GM21526 (cell line): Measurements from ENCODE around the gene CLEC2D.
"Not testable (repeated sequence)": the region's sequence is repeated elsewhere in the genome, so short reads cannot be mapped to it uniquely, and the experiment has no call there.

ENCODE experiments used
- ATAC-seq: cut with Tn5 transposase; IDR thresholded peaks from one replicate; pipeline ENCODE4 v1.9.1; 2021; ENCODE audit warnings: moderate library complexity; ENCODE audit not compliant: unreplicated experiment, low FRiP score

Gene CLEC2D

GRCh38 chr12:9699269-9699897 is 29.9 kb downstream of the CLEC2D start:
- ATAC-seq = no peak

GRCh38 chr12:9699898-9700605 is 30.5 kb downstream of the CLEC2D start:
- ATAC-seq = no peak

GRCh38 chr12:9700606-9700956 is 31.1 kb downstream of the CLEC2D start:
- ATAC-seq = no peak

GRCh38 chr12:9701380-9702154 is 32.1 kb downstream of the CLEC2D start:
- ATAC-seq = no peak

GRCh38 chr12:9702255-9702654 is 32.7 kb downstream of the CLEC2D start:
- no peak for ATAC-seq

- not testable (repeated sequence) for ATAC-seq
Observed at GRCh38 chr12:9704561-9704960, 35.0 kb downstream of the CLEC2D start.

- no peak for ATAC-seq
Observed at GRCh38 chr12:9706086-9706685, 36.7 kb downstream of the CLEC2D start.

GRCh38 chr12:9707356-9707755 is 37.8 kb downstream of the CLEC2D start:
- ATAC-seq = no peak

- ATAC-seq = peak; percentile 42
Observed at GRCh38 chr12:9707864-9708808, 38.6 kb downstream of the CLEC2D start.

GRCh38 chr12:9708853-9709252 is 39.3 kb downstream of the CLEC2D start:
- no peak for ATAC-seq

GRCh38 chr12:9710584-9711375 is 41.3 kb downstream of the CLEC2D start:
- ATAC-seq = no peak

GRCh38 chr12:9711664-9712063 is 42.2 kb downstream of the CLEC2D start:
- ATAC-seq = no peak

GRCh38 chr12:9713032-9713558 is 43.6 kb downstream of the CLEC2D start:
- ATAC-seq = peak; percentile 48

GRCh38 chr12:9717070-9717925 is 47.8 kb downstream of the CLEC2D start:
- ATAC-seq = no peak

- ATAC-seq = no peak
Observed at GRCh38 chr12:9718968-9719367, 49.5 kb downstream of the CLEC2D start.

GRCh38 chr12:9719790-9720189 is 50.3 kb downstream of the CLEC2D start:
- ATAC-seq = no peak

GRCh38 chr12:9721394-9722092 is 52.0 kb downstream of the CLEC2D start:
- peak; percentile 41 for ATAC-seq

GRCh38 chr12:9724023-9724422 is 54.5 kb downstream of the CLEC2D start:
- no peak for ATAC-seq
